Measurements from ENCODE around the gene PTPN21.

Gene PTPN21

GRCh38 chr14:88522393-88522792, 32.4 kb downstream of the PTPN21 start:
- Histone ChIP-seq H3K27me3 (ENCODE audit: insufficient read depth, low read length) (no peaks in the 10 kb centered on the region), H3K9ac (ENCODE audit: low read depth, low read length) (no peak overlapping the region), H3K36me3 (ENCODE audit: insufficient read depth, low read depth, low read length) (no peaks in the 10 kb centered on the region), H3K27ac (ENCODE audit: low read length) (no peak overlapping the region), H3K4me1 (ENCODE audit: insufficient read depth, low read length) (no peaks in the 10 kb centered on the region), H3K4me3 (ENCODE audit: low read length) (no peak overlapping the region), H3K9me3 (ENCODE audit: insufficient read depth, low read depth, low read length) (no peaks in the 10 kb centered on the region)

- Histone ChIP-seq H3K9ac (ENCODE audit: low read depth, low read length) (no peak overlapping the region), H3K36me3 (ENCODE audit: insufficient read depth, low read depth, low read length) (0 out of 2 replicates have a peak, but pooled peaks cover 2% of the 10 kb centered on the region), H3K27me3 (ENCODE audit: insufficient read depth, low read length) (no peaks in the 10 kb centered on the region), H3K27ac (ENCODE audit: low read length) (no peak overlapping the region), H3K4me3 (ENCODE audit: low read length) (no peak overlapping the region), H3K9me3 (ENCODE audit: insufficient read depth, low read depth, low read length) (no peaks in the 10 kb centered on the region), H3K4me1 (ENCODE audit: insufficient read depth, low read length) (no peaks in the 10 kb centered on the region)
Measured at GRCh38 chr14:88521818-88522217, 33.0 kb downstream of the PTPN21 start.

- Histone ChIP-seq H3K27me3 (ENCODE audit: insufficient read depth, low read length) (no peaks in the 10 kb centered on the region), H3K4me1 (ENCODE audit: insufficient read depth, low read length) (no peaks in the 10 kb centered on the region), H3K27ac (ENCODE audit: low read length) (no peak overlapping the region), H3K4me3 (ENCODE audit: low read length) (no peak overlapping the region), H3K9me3 (ENCODE audit: insufficient read depth, low read depth, low read length) (no peaks in the 10 kb centered on the region), H3K36me3 (ENCODE audit: insufficient read depth, low read depth, low read length) (peaks cover 21% of the 10 kb centered on the region), H3K9ac (ENCODE audit: low read depth, low read length) (no peak overlapping the region)
Measured at GRCh38 chr14:88519907-88520306, 34.9 kb downstream of the PTPN21 start.

GRCh38 chr14:88518592-88519512, 36.0 kb downstream of the PTPN21 start:
- Histone ChIP-seq H3K27ac (ENCODE audit: low read length) (no peak overlapping the region), H3K4me1 (ENCODE audit: insufficient read depth, low read length) (no peaks in the 10 kb centered on the region), H3K9me3 (ENCODE audit: insufficient read depth, low read depth, low read length) (no peaks in the 10 kb centered on the region), H3K9ac (ENCODE audit: low read depth, low read length) (no peak overlapping the region), H3K27me3 (ENCODE audit: insufficient read depth, low read length) (no peaks in the 10 kb centered on the region), H3K4me3 (ENCODE audit: low read length) (no peak overlapping the region), H3K36me3 (ENCODE audit: insufficient read depth, low read depth, low read length) (peaks cover 26% of the 10 kb centered on the region)

GRCh38 chr14:88516861-88517357, 37.9 kb downstream of the PTPN21 start:
- no peaks in the 10 kb centered on the region for H3K27me3 ChIP-seq (ENCODE audit: insufficient read depth, low read length)
- H3K4me1 ChIP-seq (ENCODE audit: insufficient read depth, low read length) = no peaks in the 10 kb centered on the region
- no peak overlapping the region for H3K27ac ChIP-seq (ENCODE audit: low read length)
- no peaks in the 10 kb centered on the region for H3K9me3 ChIP-seq (ENCODE audit: insufficient read depth, low read depth, low read length)
- no peak overlapping the region for H3K9ac ChIP-seq (ENCODE audit: low read depth, low read length)
- H3K36me3 ChIP-seq (ENCODE audit: insufficient read depth, low read depth, low read length) = peaks cover 29% of the 10 kb centered on the region
- H3K4me3 ChIP-seq (ENCODE audit: low read length) = no peak overlapping the region

GRCh38 chr14:88515499-88516221, 39.1 kb downstream of the PTPN21 start:
- Histone ChIP-seq H3K27me3 (ENCODE audit: insufficient read depth, low read length) (no peaks in the 10 kb centered on the region), H3K4me3 (ENCODE audit: low read length) (no peak overlapping the region), H3K36me3 (ENCODE audit: insufficient read depth, low read depth, low read length) (peaks cover 29% of the 10 kb centered on the region), H3K9ac (ENCODE audit: low read depth, low read length) (no peak overlapping the region), H3K9me3 (ENCODE audit: insufficient read depth, low read depth, low read length) (no peaks in the 10 kb centered on the region), H3K4me1 (ENCODE audit: insufficient read depth, low read length) (no peaks in the 10 kb centered on the region), H3K27ac (ENCODE audit: low read length) (no peak overlapping the region)

GRCh38 chr14:88507208-88507607, 47.6 kb downstream of the PTPN21 start:
- Histone ChIP-seq H3K9me3 (ENCODE audit: insufficient read depth, low read depth, low read length) (no peaks in the 10 kb centered on the region), H3K9ac (ENCODE audit: low read depth, low read length) (no peak overlapping the region), H3K27ac (ENCODE audit: low read length) (no peak overlapping the region), H3K4me1 (ENCODE audit: insufficient read depth, low read length) (no peaks in the 10 kb centered on the region), H3K36me3 (ENCODE audit: insufficient read depth, low read depth, low read length) (peaks cover 20% of the 10 kb centered on the region; the same call in 1 of the 2 replicates), H3K27me3 (ENCODE audit: insufficient read depth, low read length) (no peaks in the 10 kb centered on the region), H3K4me3 (ENCODE audit: low read length) (no peak overlapping the region)

GRCh38 chr14:88505621-88506020, 49.2 kb downstream of the PTPN21 start:
- Histone ChIP-seq H3K4me3 (ENCODE audit: low read length) (no peak overlapping the region), H3K9ac (ENCODE audit: low read depth, low read length) (no peak overlapping the region), H3K27me3 (ENCODE audit: insufficient read depth, low read length) (no peaks in the 10 kb centered on the region), H3K36me3 (ENCODE audit: insufficient read depth, low read depth, low read length) (peaks cover 34% of the 10 kb centered on the region), H3K27ac (ENCODE audit: low read length) (no peak overlapping the region), H3K4me1 (ENCODE audit: insufficient read depth, low read length) (no peaks in the 10 kb centered on the region), H3K9me3 (ENCODE audit: insufficient read depth, low read depth, low read length) (no peaks in the 10 kb centered on the region)

- Histone ChIP-seq H3K9ac (ENCODE audit: low read depth, low read length) (no peak overlapping the region), H3K4me1 (ENCODE audit: insufficient read depth, low read length) (no peaks in the 10 kb centered on the region), H3K36me3 (ENCODE audit: insufficient read depth, low read depth, low read length) (peaks cover 45% of the 10 kb centered on the region), H3K27ac (ENCODE audit: low read length) (no peak overlapping the region), H3K4me3 (ENCODE audit: low read length) (no peak overlapping the region), H3K9me3 (ENCODE audit: insufficient read depth, low read depth, low read length) (no peaks in the 10 kb centered on the region), H3K27me3 (ENCODE audit: insufficient read depth, low read length) (no peaks in the 10 kb centered on the region)
Measured at GRCh38 chr14:88504602-88505001, 50.2 kb downstream of the PTPN21 start.

- Histone ChIP-seq H3K27me3 (ENCODE audit: insufficient read depth, low read length) (no peaks in the 10 kb centered on the region), H3K4me1 (ENCODE audit: insufficient read depth, low read length) (no peaks in the 10 kb centered on the region), H3K36me3 (ENCODE audit: insufficient read depth, low read depth, low read length) (peaks cover 51% of the 10 kb centered on the region), H3K27ac (ENCODE audit: low read length) (no peak overlapping the region), H3K9ac (ENCODE audit: low read depth, low read length) (no peak overlapping the region), H3K4me3 (ENCODE audit: low read length) (no peak overlapping the region), H3K9me3 (ENCODE audit: insufficient read depth, low read depth, low read length) (no peaks in the 10 kb centered on the region)
Measured at GRCh38 chr14:88503754-88504406, 50.9 kb downstream of the PTPN21 start.

GRCh38 chr14:88502740-88503139, 52.1 kb downstream of the PTPN21 start:
- Histone ChIP-seq H3K4me3 (ENCODE audit: low read length) (no peak overlapping the region), H3K27ac (ENCODE audit: low read length) (no peak overlapping the region), H3K9ac (ENCODE audit: low read depth, low read length) (no peak overlapping the region), H3K4me1 (ENCODE audit: insufficient read depth, low read length) (no peaks in the 10 kb centered on the region), H3K36me3 (ENCODE audit: insufficient read depth, low read depth, low read length) (peaks cover 54% of the 10 kb centered on the region), H3K9me3 (ENCODE audit: insufficient read depth, low read depth, low read length) (no peaks in the 10 kb centered on the region), H3K27me3 (ENCODE audit: insufficient read depth, low read length) (no peaks in the 10 kb centered on the region)
